Measurements from ENCODE around the gene CBX3.
"Not testable (repeated sequence)": the region's sequence is repeated elsewhere in the genome, so short reads cannot be mapped to it uniquely, and the experiment has no call there.

Gene CBX3

DNA sequence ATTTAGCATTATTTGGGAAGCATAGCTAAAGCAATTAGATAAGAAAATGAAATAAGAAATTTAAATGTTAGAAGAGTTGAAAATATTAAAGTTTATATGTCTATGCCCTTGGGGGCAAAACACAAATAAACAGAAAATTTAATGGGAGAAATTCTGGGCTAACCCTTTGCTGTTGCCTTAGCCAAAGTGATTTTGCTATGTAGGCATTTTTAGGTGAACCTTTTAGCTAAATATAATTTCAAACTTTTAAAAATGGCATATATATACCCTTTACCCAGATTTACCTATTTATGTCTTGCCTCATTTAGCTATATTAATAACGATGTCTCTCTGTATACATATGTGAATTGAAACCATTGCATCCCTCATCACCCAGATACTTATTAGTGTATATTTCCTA, 29.5 kb upstream of the CBX3 start:
- TF ChIP-seq, protein P1, sequence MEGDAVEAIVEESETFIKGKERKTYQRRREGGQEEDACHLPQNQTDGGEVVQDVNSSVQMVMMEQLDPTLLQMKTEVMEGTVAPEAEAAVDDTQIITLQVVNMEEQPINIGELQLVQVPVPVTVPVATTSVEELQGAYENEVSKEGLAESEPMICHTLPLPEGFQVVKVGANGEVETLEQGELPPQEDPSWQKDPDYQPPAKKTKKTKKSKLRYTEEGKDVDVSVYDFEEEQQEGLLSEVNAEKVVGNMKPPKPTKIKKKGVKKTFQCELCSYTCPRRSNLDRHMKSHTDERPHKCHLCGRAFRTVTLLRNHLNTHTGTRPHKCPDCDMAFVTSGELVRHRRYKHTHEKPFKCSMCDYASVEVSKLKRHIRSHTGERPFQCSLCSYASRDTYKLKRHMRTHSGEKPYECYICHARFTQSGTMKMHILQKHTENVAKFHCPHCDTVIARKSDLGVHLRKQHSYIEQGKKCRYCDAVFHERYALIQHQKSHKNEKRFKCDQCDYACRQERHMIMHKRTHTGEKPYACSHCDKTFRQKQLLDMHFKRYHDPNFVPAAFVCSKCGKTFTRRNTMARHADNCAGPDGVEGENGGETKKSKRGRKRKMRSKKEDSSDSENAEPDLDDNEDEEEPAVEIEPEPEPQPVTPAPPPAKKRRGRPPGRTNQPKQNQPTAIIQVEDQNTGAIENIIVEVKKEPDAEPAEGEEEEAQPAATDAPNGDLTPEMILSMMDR (IDR thresholded peaks at IDR 0.05; ENCODE audit: low read depth, low read length, missing control alignments) = no peak
- no peak for DNase-seq (ENCODE audit: extremely low read depth, low read depth)
- no peak overlapping the region for H3K4me3 ChIP-seq (replicated peaks; ENCODE audit: low read depth, low read length)

GRCh38 chr7:26175903-26176302, 25.6 kb upstream of the CBX3 start:
- H3K4me3 ChIP-seq (replicated peaks; ENCODE audit: low read depth, low read length); DNase-seq (ENCODE audit: extremely low read depth, low read depth): not testable (repeated sequence)

DNA sequence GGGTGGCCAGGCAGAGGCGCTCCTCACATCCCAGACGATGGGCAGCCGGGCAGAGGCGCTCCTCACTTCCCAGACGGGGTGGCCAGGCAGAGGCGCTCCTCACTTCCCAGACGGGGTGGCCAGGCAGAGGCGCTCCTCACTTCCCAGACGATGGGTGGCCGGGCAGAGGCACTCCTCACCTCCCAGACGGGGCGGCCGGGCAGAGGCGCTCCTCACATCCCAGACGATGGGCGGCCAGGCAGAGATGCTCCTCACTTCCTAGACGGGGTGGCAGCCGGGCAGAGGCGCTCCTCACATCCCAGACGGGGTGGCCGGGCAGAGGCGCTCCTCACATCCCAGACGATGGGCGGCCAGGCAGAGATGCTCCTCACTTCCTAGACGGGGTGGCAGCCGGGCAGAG, 24.8 kb upstream of the CBX3 start:
- not testable (repeated sequence) for DNase-seq (ENCODE audit: extremely low read depth, low read depth); H3K4me3 ChIP-seq (replicated peaks; ENCODE audit: low read depth, low read length)

DNA sequence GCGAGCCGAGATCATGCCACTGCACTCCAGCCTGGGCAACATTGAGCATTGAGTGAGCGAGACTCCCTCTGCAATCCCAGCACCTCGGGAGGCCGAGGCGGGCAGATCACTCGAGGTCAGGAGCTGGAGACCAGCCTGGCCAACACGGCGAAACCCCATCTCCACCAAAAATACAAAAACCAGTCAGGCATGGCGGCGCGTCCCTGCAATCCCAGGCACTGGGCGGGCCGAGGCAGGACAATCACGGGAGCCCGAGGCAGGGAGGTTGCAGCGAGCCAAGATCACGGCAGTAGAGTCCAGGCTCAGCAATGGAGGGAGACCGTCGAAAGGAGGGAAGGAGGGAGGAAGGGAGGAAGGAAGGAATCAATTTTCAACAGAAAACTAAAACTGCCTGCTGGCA, 24.3 kb upstream of the CBX3 start:
- not testable (repeated sequence) for H3K4me3 ChIP-seq (replicated peaks; ENCODE audit: low read depth, low read length); DNase-seq (ENCODE audit: extremely low read depth, low read depth)

DNA sequence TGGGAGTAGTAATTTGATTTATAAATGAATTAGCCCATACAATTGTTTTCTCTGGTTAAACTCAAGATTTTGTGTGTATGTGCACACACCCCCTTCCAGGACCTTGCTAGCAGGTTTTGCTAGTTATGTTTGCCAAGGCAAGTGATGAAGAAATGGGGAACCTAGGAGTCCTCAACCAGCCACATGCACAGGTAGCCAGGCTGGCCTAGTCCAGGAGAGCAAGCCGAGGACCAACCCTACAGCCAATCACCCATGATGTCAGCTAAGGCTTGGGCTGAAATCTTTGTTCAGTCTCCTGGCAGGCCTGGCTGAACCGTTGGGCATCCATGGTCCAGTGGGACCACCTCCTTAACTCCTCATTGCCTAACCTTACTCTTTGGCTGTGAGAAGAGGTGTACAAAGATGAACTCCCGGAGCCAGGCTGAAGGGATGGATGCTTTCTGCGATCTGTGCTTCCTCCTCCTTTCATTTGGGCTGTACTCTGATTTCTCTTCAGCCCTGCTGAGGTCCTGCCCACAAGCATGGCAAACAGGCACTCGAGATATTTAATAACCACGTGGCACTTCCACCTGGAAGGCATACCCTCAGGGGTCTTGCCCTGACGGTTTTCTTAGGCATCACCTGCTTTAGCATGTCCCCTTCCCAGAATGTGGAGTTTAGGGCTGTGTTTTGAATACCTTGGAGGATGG, 23.1 kb upstream of the CBX3 start:
- TF ChIP-seq, protein P1 (IDR thresholded peaks at IDR 0.05; ENCODE audit: low read depth, low read length, missing control alignments) = no peak
- no peak overlapping the region for H3K4me3 ChIP-seq (replicated peaks; ENCODE audit: low read depth, low read length)
- DNase-seq (ENCODE audit: extremely low read depth, low read depth) = no peak

DNA sequence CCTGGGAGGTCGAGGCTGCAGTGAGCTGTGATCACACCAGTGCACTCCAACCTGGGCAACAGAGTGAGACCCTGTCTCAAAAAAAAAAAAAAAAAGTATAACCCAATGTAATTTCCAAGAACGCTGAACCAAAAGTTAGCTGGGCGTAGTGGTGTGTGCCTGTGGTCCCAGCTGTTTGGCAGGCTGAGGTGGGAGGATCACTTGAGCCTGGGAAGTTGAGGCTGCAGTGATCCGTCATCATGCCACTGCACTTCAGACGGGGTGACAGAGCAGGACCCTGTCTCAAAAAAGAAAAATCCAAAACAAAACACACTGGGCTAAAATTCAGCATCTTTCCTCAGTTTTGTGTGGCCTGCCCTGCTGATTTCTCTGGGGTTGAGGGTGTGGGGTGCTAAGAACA, 22.1 kb upstream of the CBX3 start:
- no peak overlapping the region for H3K4me3 ChIP-seq (replicated peaks; ENCODE audit: low read depth, low read length)
- TF ChIP-seq, protein P1 (IDR thresholded peaks at IDR 0.05; ENCODE audit: low read depth, low read length, missing control alignments) = no peak
- no peak for DNase-seq (ENCODE audit: extremely low read depth, low read depth)

DNA sequence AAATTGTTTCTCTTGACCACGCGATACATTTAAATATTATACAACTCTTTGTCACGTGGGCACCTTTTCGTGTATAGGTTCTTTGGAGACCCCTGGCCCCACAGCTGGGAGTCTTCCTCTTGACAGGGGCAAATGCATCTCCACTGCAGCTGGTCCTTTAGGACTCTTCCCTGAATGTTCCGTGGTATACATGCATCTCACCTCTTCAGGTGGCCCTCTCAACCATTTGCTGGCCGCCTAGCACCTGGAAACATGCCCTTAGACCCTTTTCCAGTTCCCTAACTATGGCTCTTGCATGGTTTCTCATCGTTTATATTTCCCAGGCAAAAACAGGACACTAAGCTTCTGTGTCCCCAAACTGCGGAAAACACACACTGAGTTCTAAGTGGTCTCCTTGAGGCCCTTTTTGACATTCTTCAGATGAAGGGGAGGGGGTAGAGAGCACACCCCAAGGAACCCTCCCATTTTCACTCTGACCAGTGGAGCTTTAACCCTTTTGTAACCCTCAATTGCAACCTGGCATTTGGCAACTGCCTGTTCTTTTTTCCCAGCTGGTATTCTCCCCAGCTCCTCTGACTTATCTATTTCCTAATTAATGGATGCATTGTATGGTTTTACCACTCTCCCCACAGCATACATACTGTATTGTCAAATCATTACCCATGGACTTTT, 21.6 kb upstream of the CBX3 start:
- no peak for DNase-seq (ENCODE audit: extremely low read depth, low read depth)
- TF ChIP-seq, protein P1 (IDR thresholded peaks at IDR 0.05; ENCODE audit: low read depth, low read length, missing control alignments) = no peak
- no peak overlapping the region for H3K4me3 ChIP-seq (replicated peaks; ENCODE audit: low read depth, low read length)

GRCh38 chr7:26180792-26181198, 20.8 kb upstream of the CBX3 start:
- H3K4me3 ChIP-seq (replicated peaks; ENCODE audit: low read depth, low read length) = no peak overlapping the region
- no peak for DNase-seq (ENCODE audit: extremely low read depth, low read depth)
- TF ChIP-seq, protein P1 (IDR thresholded peaks at IDR 0.05; ENCODE audit: low read depth, low read length, missing control alignments) = no peak
